HG03442 (cell line): Measurements from ENCODE around the gene PCDHGB3.
"Not testable (repeated sequence)": the region's sequence is repeated elsewhere in the genome, so short reads cannot be mapped to it uniquely, and the experiment has no call there.

ENCODE experiments used
- ATAC-seq: cut with Tn5 transposase; IDR thresholded peaks from one replicate; pipeline ENCODE4 v1.9.1; 2021; ENCODE audit warnings: mild to moderate bottlenecking, moderate library complexity; ENCODE audit not compliant: unreplicated experiment

PCDHGB3 gene

GRCh38 chr5:141369994-141370848 is at the start of gene PCDHGB3:
Gene PCDHGB3 (plus strand): TSS chr5:141370242. CDS start chr5:141370395, 153 bp downstream.
- peak; percentile 64 for ATAC-seq

- ATAC-seq, result no peak
Measured at GRCh38 chr5:141322261-141322660, 47.8 kb upstream of the PCDHGB3 start.

- peak; percentile 85 for ATAC-seq
Measured at GRCh38 chr5:141326088-141326854, 43.8 kb upstream of the PCDHGB3 start.

GRCh38 chr5:141328231-141328630 is 41.8 kb upstream of the PCDHGB3 start:
- ATAC-seq, result no peak

- ATAC-seq, result no peak
Measured at GRCh38 chr5:141330299-141331080, 39.6 kb upstream of the PCDHGB3 start, which contains the start of gene PCDHGA1. Gene PCDHGA1 (plus strand): TSS chr5:141330514.

GRCh38 chr5:141332571-141332970 is 37.5 kb upstream of the PCDHGB3 start:
- ATAC-seq, result not testable (repeated sequence)

GRCh38 chr5:141338538-141339306 is 31.3 kb upstream of the PCDHGB3 start, which contains the start of gene PCDHGA2:
Gene PCDHGA2 (plus strand): TSS chr5:141338760.
- ATAC-seq, result no peak

GRCh38 chr5:141340781-141341354 is 29.2 kb upstream of the PCDHGB3 start:
- not testable (repeated sequence) for ATAC-seq

- ATAC-seq, result no peak
Measured at GRCh38 chr5:141342773-141343172, 27.3 kb upstream of the PCDHGB3 start.

GRCh38 chr5:141343242-141343952 is 26.6 kb upstream of the PCDHGB3 start, which contains the start of gene PCDHGA3:
Gene PCDHGA3 (plus strand): TSS chr5:141343829. CDS start chr5:141344034, 205 bp downstream.
- ATAC-seq, result no peak

- no peak for ATAC-seq
Measured at GRCh38 chr5:141343953-141344463, 26.0 kb upstream of the PCDHGB3 start.

GRCh38 chr5:141345327-141345726 is 24.7 kb upstream of the PCDHGB3 start:
- no peak for ATAC-seq

- not testable (repeated sequence) for ATAC-seq
Measured at GRCh38 chr5:141346017-141346416, 24.0 kb upstream of the PCDHGB3 start.

GRCh38 chr5:141349917-141350619 is 20.0 kb upstream of the PCDHGB3 start, which contains the start of gene PCDHGB1:
Gene PCDHGB1 (plus strand): TSS chr5:141350099. CDS start chr5:141350261, 162 bp downstream.
- peak; percentile 63 for ATAC-seq

GRCh38 chr5:141351591-141351990 is 18.5 kb upstream of the PCDHGB3 start:
- ATAC-seq, result no peak

- ATAC-seq, result no peak
Measured at GRCh38 chr5:141354900-141355469, 15.1 kb upstream of the PCDHGB3 start, which contains the start of gene PCDHGA4. Gene PCDHGA4 (plus strand): TSS chr5:141355021. CDS start chr5:141355108, 87 bp downstream.

GRCh38 chr5:141355641-141356040 is 14.4 kb upstream of the PCDHGB3 start:
- no peak for ATAC-seq

- ATAC-seq, result no peak
Measured at GRCh38 chr5:141356133-141356532, 13.9 kb upstream of the PCDHGB3 start.
